H1 (cell line): ENCODE data around the gene ACTG1. TPM values are rescaled to one million over a fixed set of nuclear protein-coding genes. Genes with fewer than 3 reads are reported as not detected.

Source experiments
- CTCF ChIA-PET: fragments of 300-600 bp; sonication (Branson Sonifier 250); formaldehyde crosslinking; loops from one replicate; lab custom pipeline; 2021; ENCODE audit not compliant: partially characterized antibody; lab: Charles Lee
- POLR2A ChIA-PET: fragments of 300-600 bp; sonication (Branson Sonifier 250); formaldehyde crosslinking; loops from one replicate; lab custom pipeline; 2021; ENCODE audit warnings: inconsistent platforms; ENCODE audit not compliant: partially characterized antibody; lab: Charles Lee
- DNase-seq, 2 experiments: peaks; one replicate each; pipeline versions ENCODE4 v3.0.0 to v3.0.0-alpha.2; 2010 to 2022; ENCODE audit warnings: low spot score in 2 of 2, low read depth in 1 of 2, mixed read lengths in 1 of 2
- FAIRE-seq: peaks from 2 replicates; lab custom pipeline; 2011; peaks lifted over from hg19 to GRCh38; lab: Jason Lieb, UNC
- H2AFZ ChIP-seq: 2 replicates; pipeline ENCODE4 v1.8.1; 2012; ENCODE audit warnings: low read length, inconsistent platforms
- H2AK5ac ChIP-seq: 2 replicates; pipeline ENCODE4 v1.6.1; 2013; ENCODE audit warnings: low read depth, low read length
- H2BK120ac ChIP-seq: replicated peaks from 2 replicates; pipeline ENCODE3; 2013; ENCODE audit warnings: low read depth, low read length, inconsistent platforms
- H2BK12ac ChIP-seq: 2 replicates; pipeline ENCODE4 v1.6.1; 2013; ENCODE audit warnings: low read depth, low read length
- H2BK15ac ChIP-seq: 2 replicates; pipeline ENCODE4 v1.6.1; 2013; ENCODE audit warnings: low read length
- H2BK20ac ChIP-seq: 2 replicates; pipeline ENCODE4 v1.6.1; 2013; ENCODE audit warnings: low read length
- H2BK5ac ChIP-seq: 2 replicates; pipeline ENCODE4 v1.6.1; 2013; ENCODE audit warnings: low read depth, low read length
- H3K14ac ChIP-seq: 2 replicates; pipeline ENCODE4 v1.6.1; 2013; ENCODE audit warnings: inconsistent platforms; ENCODE audit not compliant: insufficient read length
- H3K18ac ChIP-seq: 2 replicates; pipeline ENCODE4 v1.6.1; 2013; ENCODE audit warnings: low read length; ENCODE audit errors: extremely low read depth
- H3K23ac ChIP-seq: 2 replicates; pipeline ENCODE4 v1.6.1; 2013; ENCODE audit warnings: inconsistent platforms; ENCODE audit not compliant: insufficient read length
- H3K23me2 ChIP-seq: 2 replicates; pipeline ENCODE4 v1.6.1; 2013; ENCODE audit warnings: low read depth, low read length
- H3K27ac ChIP-seq: 2 replicates; pipeline ENCODE4 v1.6.1; 2011; ENCODE audit warnings: low read depth, low read length, inconsistent platforms
- H3K27me3 ChIP-seq, 4 experiments: replicated peaks in 1 of 4; 1 replicate in 1 of 4; 2 replicates in 3 of 4; pipeline versions ENCODE4 v1.6.1 to v1.8.1; 2011 to 2013; ENCODE audit warnings: low read length in 3 of 4, mild to moderate bottlenecking in 3 of 4, inconsistent platforms in 2 of 4, mixed read lengths in 2 of 4, moderate library complexity in 1 of 4; ENCODE audit not compliant: control insufficient read depth in 3 of 4, insufficient read depth in 3 of 4; ENCODE audit errors: extremely low read depth in 1 of 4
- H3K36me3 ChIP-seq, 4 experiments: 2 replicates each; pipeline versions ENCODE4 v1.6.1 to v1.8.1; 2011 to 2013; ENCODE audit warnings: mild to moderate bottlenecking in 4 of 4, low read length in 3 of 4, moderate library complexity in 2 of 4, control low read depth in 1 of 4, inconsistent platforms in 1 of 4; ENCODE audit not compliant: insufficient read depth in 4 of 4, control insufficient read depth in 2 of 4
- H3K4ac ChIP-seq: replicated peaks from 2 replicates; pipeline ENCODE3; 2013; ENCODE audit warnings: low read length, low read depth, mixed read lengths, inconsistent platforms; ENCODE audit not compliant: insufficient read length
- H3K4me1 ChIP-seq, 4 experiments: replicated peaks in 1 of 4; 1 replicate in 1 of 4; 2 replicates in 3 of 4; pipeline versions ENCODE4 v1.6.1 to v1.8.1; 2011 to 2013; ENCODE audit warnings: low read length in 3 of 4, inconsistent platforms in 2 of 4, mixed read lengths in 1 of 4; ENCODE audit not compliant: insufficient read depth in 4 of 4, control insufficient read depth in 3 of 4
- H3K4me2 ChIP-seq, 2 experiments: 2 replicates each; pipeline versions ENCODE4 v1.6.1 to v1.8.1; 2011 to 2013; ENCODE audit warnings: low read depth in 2 of 2, low read length in 2 of 2, control low read depth in 1 of 2, inconsistent platforms in 1 of 2, mild to moderate bottlenecking in 1 of 2; ENCODE audit not compliant: insufficient read depth in 1 of 2
- H3K4me3 ChIP-seq, 4 experiments: fragments of 200-600, 300-600 bp in 1 of 4; sonication (generic), shearing (Covaris generic), sonication (Bioruptor Twin) in 1 of 4; 2 replicates each; pipeline versions ENCODE4 v1.5.1 to v1.8.1; 2011 to 2016; ENCODE audit warnings: low read length in 4 of 4, low read depth in 3 of 4, control low read depth in 2 of 4, inconsistent platforms in 2 of 4, mild to moderate bottlenecking in 2 of 4, mixed read lengths in 1 of 4, moderate library complexity in 1 of 4; ENCODE audit not compliant: insufficient read depth in 2 of 4; ENCODE audit errors: extremely low read depth in 1 of 4
- H3K56ac ChIP-seq: replicated peaks from 2 replicates; pipeline ENCODE3; 2013; ENCODE audit warnings: low read depth, mild to moderate bottlenecking, mixed read lengths, low read length, inconsistent platforms; ENCODE audit not compliant: insufficient read length
- H3K79me1 ChIP-seq: 2 replicates; pipeline ENCODE4 v1.6.1; 2013; ENCODE audit warnings: low read depth, low read length, control low read depth
- H3K79me2 ChIP-seq, 2 experiments: 2 replicates each; pipeline versions ENCODE4 v1.6.1 to v1.8.1; 2012 to 2013; ENCODE audit warnings: low read length in 2 of 2, mild to moderate bottlenecking in 2 of 2, inconsistent platforms in 1 of 2; ENCODE audit not compliant: insufficient read depth in 2 of 2, control insufficient read depth in 1 of 2
- H3K9ac ChIP-seq, 4 experiments: replicated peaks in 1 of 4; 1 replicate in 1 of 4; 2 replicates in 3 of 4; pipeline versions ENCODE4 v1.6.1 to v1.8.1; 2011 to 2013; ENCODE audit warnings: low read depth in 3 of 4, low read length in 3 of 4, control low read depth in 2 of 4, mild to moderate bottlenecking in 2 of 4, moderate library complexity in 2 of 4, inconsistent platforms in 1 of 4; ENCODE audit errors: extremely low read depth in 1 of 4
- H3K9me3 ChIP-seq, 2 experiments: 2 replicates each; pipeline versions ENCODE4 v1.6.1 to v1.8.1; 2012 to 2013; ENCODE audit warnings: mild to moderate bottlenecking in 2 of 2, moderate library complexity in 2 of 2, control low read depth in 1 of 2, inconsistent platforms in 1 of 2, low read depth in 1 of 2, low read length in 1 of 2, mixed read lengths in 1 of 2; ENCODE audit not compliant: insufficient read depth in 2 of 2
- H4K20me1 ChIP-seq, 2 experiments: replicated peaks in 1 of 2; 2 replicates each; pipeline versions ENCODE3 to v1.8.1; 2011 to 2013; ENCODE audit warnings: inconsistent platforms in 2 of 2, low read length in 2 of 2, mild to moderate bottlenecking in 1 of 2; ENCODE audit not compliant: insufficient read depth in 2 of 2, control insufficient read depth in 1 of 2
- H4K5ac ChIP-seq: 2 replicates; pipeline ENCODE4 v1.6.1; 2013; ENCODE audit warnings: low read length, low read depth, mixed read lengths, inconsistent platforms; ENCODE audit not compliant: insufficient read length
- H4K8ac ChIP-seq: 2 replicates; pipeline ENCODE4 v1.8.0; 2013; ENCODE audit warnings: mild to moderate bottlenecking, moderate library complexity, low read length, inconsistent platforms; ENCODE audit not compliant: insufficient read depth; ENCODE audit errors: extremely low read depth
- H4K91ac ChIP-seq: replicated peaks from 2 replicates; pipeline ENCODE3; 2013; ENCODE audit warnings: low read length, mixed read lengths, inconsistent platforms; ENCODE audit not compliant: insufficient read length
- TAF1 ChIP-seq: IDR thresholded peaks from 2 replicates; pipeline ENCODE4 v1.6.1; 2011; ENCODE audit warnings: mild to moderate bottlenecking, low read depth, low read length
- YY1 ChIP-seq: IDR thresholded peaks from 2 replicates; pipeline ENCODE4 v1.6.1; 2011; ENCODE audit warnings: low read depth, mild to moderate bottlenecking, low read length
- WGBS, 2 experiments: shearing (Covaris generic) in 1 of 2; methylation state at CpG; one replicate each; pipeline versions ENCODE4 v1.1.6 to v1.1.7; 2013 to 2015; ENCODE audit warnings: low lambda C conversion rate in 2 of 2, mixed read lengths in 2 of 2, inconsistent platforms in 1 of 2, low coverage in 1 of 2, missing lambda C conversion rate in 1 of 2; ENCODE audit not compliant: insufficient replicate concordance in 2 of 2, insufficient coverage in 1 of 2, insufficient read length in 1 of 2; ENCODE audit errors: extremely low coverage in 1 of 2, missing lambda C conversion rate in 1 of 2; 5-methylcytosine and 5-hydroxymethylcytosine counted together
- polyA plus RNA-seq, 7 experiments: library from polyadenylated mRNA; depleted of rRNA in 3 of 7; stranded (reverse) in 5 of 7; unstranded in 2 of 7; fragments of >200 nt in 5 of 7; fragments of 200-250 nt in 2 of 7; gene quantifications; 1 replicate in 5 of 7; 2 replicates in 1 of 7; 4 replicates in 1 of 7; pipeline versions ENCODE4 v1.2.1 to v1.2.3, GENCODE V29; 2011 to 2013; ENCODE audit warnings: missing spikeins in 2 of 7, mixed read lengths in 2 of 7
- total RNA-seq: library from RNA; stranded (reverse); fragmentation: NEBNext Ultra II Directional; extraction: Animal tissue kit (Norgen Biotek cat#: 25700); gene quantifications from 2 replicates; pipeline ENCODE4 v1.2.1, GENCODE V29; 2021

The ACTG1 gene
- total and polyA plus RNA-seq, 2 of the 8 experiments (the other 6 are each of a cell fraction or from before 2014, with no cell fraction given): 3,535 to 5,010 TPM

- H3K27me3 ChIP-seq: peaks cover 0 to 43% (median 27%) of the 10 kb centered on the region in 4 experiments; a peak in 5 of 7 replicates
- 0 out of 2 replicates have a peak, but pooled peaks cover 5% of the 10 kb centered on the region for H3K79me1 ChIP-seq
- H3K9ac ChIP-seq: no peak overlapping the region
Observed at GRCh38 chr17:81518113-81518784, 5.7 kb upstream of the ACTG1 start.

More at GRCh38 chr17:81518113-81518784, 5.7 kb upstream of the ACTG1 start:
- Histone ChIP-seq H4K20me1 (peaks cover 2 to 9% of the 10 kb centered on the region in 2 experiments), H2AK5ac (0 out of 2 replicates have a peak overlapping the region, but pooled peaks have one; percentile 65), H2BK15ac (peak overlapping the region; percentile 46; the same call in 1 of the 2 replicates), H3K14ac (no peak overlapping the region), H4K91ac (peak overlapping the region; percentile 65), H2BK5ac (no peak overlapping the region), H3K56ac (peak overlapping the region; percentile 30), H3K4me3 (peak overlapping the region; percentile 43 to 73 (median 46); a peak in 6 of 8 replicates), H3K79me2 (peaks cover 0 to 13% of the 10 kb centered on the region in 2 experiments; a peak in 2 of 4 replicates), H2BK120ac (no peak overlapping the region), H3K18ac (0 out of 2 replicates have a peak overlapping the region, but pooled peaks have one; percentile 71), H3K23me2 (peaks cover 21% of the 10 kb centered on the region; the same call in 1 of the 2 replicates), H3K9me3 (no peaks in the 10 kb centered on the region), H3K27ac (no peak overlapping the region), H2BK20ac (no peak overlapping the region), H3K4me1 (peaks cover 0 to 51% (median 27%) of the 10 kb centered on the region in 4 experiments; a peak in 6 of 7 replicates), H2AFZ (no peak overlapping the region), H2BK12ac (peak overlapping the region; percentile 39; the same call in 1 of the 2 replicates)
- DNase-seq: peak in 1 of 2 experiments; percentile 58
- POLR2A ChIA-PET: interaction anchor here (0.7 to 30.5 kb wide), 11 partner anchors 11 to 271 kb away, joined by 3 to 1004 read pairs (median 6); partner anchors contain the start of genes ACTG1, FAAP100 and FSCN2
- TF ChIP-seq TAF1: 0 out of 2 replicates have a peak, but pooled peaks have one; percentile 6
- no peak for TF ChIP-seq YY1
- TF ChIP-seq, all 59 proteins: peak for 1
- H4K5ac ChIP-seq: no peak overlapping the region
- no peak overlapping the region for H3K23ac ChIP-seq
- peak overlapping the region; percentile 91 for H3K4ac ChIP-seq
- FAIRE-seq: no peak
- no peaks in the 10 kb centered on the region for H3K36me3 ChIP-seq
- CTCF ChIA-PET: interaction anchor here (0.6 to 5.2 kb wide), 21 partner anchors 10 to 376 kb away, joined by 3 to 33 read pairs (median 3); partner anchors contain the start of gene BAHCC1
- WGBS, 2 experiments: 25% methylated on average over 24 of the region's 24 CpGs; no CpG with 5 or more reads in 1 of the 2 experiments
- H3K4me2 ChIP-seq: peak overlapping the region; percentile 74 to 95
- peak overlapping the region; percentile 76 for H4K8ac ChIP-seq
